Right renal cortex interstitium (tissue), 3 donors: ENCODE results near the gene SLC18A2. TPM values are rescaled to one million over a fixed set of nuclear protein-coding genes. Genes with fewer than 3 reads are reported as not detected.
"Not testable (repeated sequence)": the region's sequence is repeated elsewhere in the genome, so short reads cannot be mapped to it uniquely, and the experiment has no call there.

ENCODE experiments used
- DNase-seq, 3 donors: peaks; one replicate each; pipeline ENCODE4 v3.0.0-alpha.2; 2013; ENCODE audit warnings: low read depth in 3 of 3, low spot score in 2 of 3
- polyA plus RNA-seq, 3 donors: library from polyadenylated mRNA; unstranded; fragments of 120-200 nt; gene quantifications; one replicate each; pipeline ENCODE4 v1.2.1, GENCODE V29; 2013; ENCODE audit not compliant: insufficient read length in 3 of 3

The SLC18A2 gene
- polyA plus RNA-seq, 3 donors: 0.83 to 1.2 (median 1.2) TPM

GRCh38 chr10:117303451-117303850 is 62.5 kb downstream of the SLC18A2 start:
- not testable (repeated sequence) for DNase-seq

- DNase-seq: no peak
These were observed 65.8 kb downstream of the SLC18A2 start for GRCh38 chr10:117306674-117307073.

GRCh38 chr10:117311261-117311660 is 70.3 kb downstream of the SLC18A2 start:
- DNase-seq: no peak

GRCh38 chr10:117312430-117312829 is 71.5 kb downstream of the SLC18A2 start:
- DNase-seq: no peak

GRCh38 chr10:117313641-117314040 is 72.7 kb downstream of the SLC18A2 start:
- DNase-seq: no peak

GRCh38 chr10:117316701-117317100 is 75.8 kb downstream of the SLC18A2 start:
- no peak for DNase-seq

GRCh38 chr10:117318909-117319308 is 78.0 kb downstream of the SLC18A2 start:
- no peak for DNase-seq

- no peak for DNase-seq
These were observed 79.2 kb downstream of the SLC18A2 start for GRCh38 chr10:117320050-117320665.

GRCh38 chr10:117322260-117322659 is 81.3 kb downstream of the SLC18A2 start:
- DNase-seq: no peak

GRCh38 chr10:117324367-117324766 is 83.5 kb downstream of the SLC18A2 start:
- no peak for DNase-seq

GRCh38 chr10:117327262-117327661 is 86.3 kb downstream of the SLC18A2 start:
- no peak for DNase-seq

Other genes with a start within 250 kb of the SLC18A2 start
- gene SHTN1, start 235.9 kb upstream of the SLC18A2 start, polyA plus RNA-seq: 10 to 100 TPM; 22.0 to 26.4 (median 23.8) TPM
- gene VAX1, start 102.8 kb upstream of the SLC18A2 start, polyA plus RNA-seq: not detected
- not detected for gene KCNK18, start 43.6 kb upstream of the SLC18A2 start, polyA plus RNA-seq
- gene PDZD8, start 134.3 kb downstream of the SLC18A2 start, polyA plus RNA-seq: 10 to 100 TPM; 39.0 to 45.8 (median 39.7) TPM